ENCODE results near the gene CRTAC1. TPM values are rescaled to one million over a fixed set of nuclear protein-coding genes. Genes with fewer than 3 reads are reported as not detected.

The CRTAC1 gene
- polyA plus RNA-seq, 2 of the 4 experiments (the other 2 are of a cell fraction), result 0.32 to 0.39 TPM

DNA sequence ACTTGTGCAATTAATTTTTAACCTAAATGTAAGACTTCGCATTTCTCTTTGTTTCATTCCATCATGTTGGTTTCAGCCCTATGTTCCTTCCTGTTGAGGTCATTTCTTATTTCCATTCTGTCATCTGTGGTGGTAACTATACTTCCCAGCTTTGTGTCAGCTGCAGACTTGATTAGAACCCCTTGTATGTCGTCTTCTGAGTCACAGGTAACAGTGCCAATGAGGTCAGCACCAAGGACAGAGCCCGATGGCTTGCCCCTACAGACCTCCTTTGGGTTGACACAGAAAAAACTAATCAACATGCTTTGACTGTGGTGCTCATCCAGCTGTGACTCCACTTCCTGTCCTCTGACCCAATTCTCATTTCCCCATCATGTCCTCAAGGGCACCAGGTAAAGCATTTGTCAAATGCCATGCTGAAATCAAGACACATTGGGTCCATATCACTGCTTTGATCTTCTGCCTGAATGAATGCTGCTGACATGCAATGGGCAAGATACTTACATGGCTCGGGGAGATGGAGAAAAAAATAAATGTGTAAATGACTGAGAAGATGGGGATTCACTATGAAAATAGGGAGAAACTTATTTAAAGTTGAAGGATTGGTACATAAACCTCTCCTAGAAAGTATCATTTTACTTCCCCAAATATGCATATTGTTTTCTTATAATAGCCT lies 25.6 kb upstream of the CRTAC1 start:
- TF ChIP-seq, protein P1, sequence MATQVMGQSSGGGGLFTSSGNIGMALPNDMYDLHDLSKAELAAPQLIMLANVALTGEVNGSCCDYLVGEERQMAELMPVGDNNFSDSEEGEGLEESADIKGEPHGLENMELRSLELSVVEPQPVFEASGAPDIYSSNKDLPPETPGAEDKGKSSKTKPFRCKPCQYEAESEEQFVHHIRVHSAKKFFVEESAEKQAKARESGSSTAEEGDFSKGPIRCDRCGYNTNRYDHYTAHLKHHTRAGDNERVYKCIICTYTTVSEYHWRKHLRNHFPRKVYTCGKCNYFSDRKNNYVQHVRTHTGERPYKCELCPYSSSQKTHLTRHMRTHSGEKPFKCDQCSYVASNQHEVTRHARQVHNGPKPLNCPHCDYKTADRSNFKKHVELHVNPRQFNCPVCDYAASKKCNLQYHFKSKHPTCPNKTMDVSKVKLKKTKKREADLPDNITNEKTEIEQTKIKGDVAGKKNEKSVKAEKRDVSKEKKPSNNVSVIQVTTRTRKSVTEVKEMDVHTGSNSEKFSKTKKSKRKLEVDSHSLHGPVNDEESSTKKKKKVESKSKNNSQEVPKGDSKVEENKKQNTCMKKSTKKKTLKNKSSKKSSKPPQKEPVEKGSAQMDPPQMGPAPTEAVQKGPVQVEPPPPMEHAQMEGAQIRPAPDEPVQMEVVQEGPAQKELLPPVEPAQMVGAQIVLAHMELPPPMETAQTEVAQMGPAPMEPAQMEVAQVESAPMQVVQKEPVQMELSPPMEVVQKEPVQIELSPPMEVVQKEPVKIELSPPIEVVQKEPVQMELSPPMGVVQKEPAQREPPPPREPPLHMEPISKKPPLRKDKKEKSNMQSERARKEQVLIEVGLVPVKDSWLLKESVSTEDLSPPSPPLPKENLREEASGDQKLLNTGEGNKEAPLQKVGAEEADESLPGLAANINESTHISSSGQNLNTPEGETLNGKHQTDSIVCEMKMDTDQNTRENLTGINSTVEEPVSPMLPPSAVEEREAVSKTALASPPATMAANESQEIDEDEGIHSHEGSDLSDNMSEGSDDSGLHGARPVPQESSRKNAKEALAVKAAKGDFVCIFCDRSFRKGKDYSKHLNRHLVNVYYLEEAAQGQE (IDR thresholded peaks at IDR 0.05), result peak; percentile 90
- peak; percentile 90 for TF ChIP-seq EHMT2 (IDR thresholded peaks at IDR 0.05; ENCODE audit: low read depth)
- TF ChIP-seq, protein P2, sequence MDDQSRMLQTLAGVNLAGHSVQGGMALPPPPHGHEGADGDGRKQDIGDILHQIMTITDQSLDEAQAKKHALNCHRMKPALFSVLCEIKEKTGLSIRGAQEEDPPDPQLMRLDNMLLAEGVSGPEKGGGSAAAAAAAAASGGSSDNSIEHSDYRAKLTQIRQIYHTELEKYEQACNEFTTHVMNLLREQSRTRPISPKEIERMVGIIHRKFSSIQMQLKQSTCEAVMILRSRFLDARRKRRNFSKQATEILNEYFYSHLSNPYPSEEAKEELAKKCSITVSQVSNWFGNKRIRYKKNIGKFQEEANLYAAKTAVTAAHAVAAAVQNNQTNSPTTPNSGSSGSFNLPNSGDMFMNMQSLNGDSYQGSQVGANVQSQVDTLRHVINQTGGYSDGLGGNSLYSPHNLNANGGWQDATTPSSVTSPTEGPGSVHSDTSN (IDR thresholded peaks at IDR 0.05), result no peak
- FAIRE-seq, result no peak
- WGBS (ENCODE audit: missing lambda C conversion rate), result 2% methylated on average over 4 of the region's 4 CpGs
- Histone ChIP-seq H3K4me2 (no peak overlapping the region), H3K27ac (no peak overlapping the region), H3K4me3 (no peak overlapping the region), H3K4me1 (no peaks in the 10 kb centered on the region), H3K9me3 (no peaks in the 10 kb centered on the region)
- POLR2A ChIA-PET, result no interaction called here
- no peak for DNase-seq (ENCODE audit: low read depth in 1 of 2, low spot score in 1 of 2)
- no peak for ATAC-seq
- CTCF ChIA-PET, result interaction anchor here (1.0 to 1.1 kb wide), 2 partner anchors 11 to 33 kb away, joined by 3 read pairs; no protein-coding TSS in a partner anchor

DNA sequence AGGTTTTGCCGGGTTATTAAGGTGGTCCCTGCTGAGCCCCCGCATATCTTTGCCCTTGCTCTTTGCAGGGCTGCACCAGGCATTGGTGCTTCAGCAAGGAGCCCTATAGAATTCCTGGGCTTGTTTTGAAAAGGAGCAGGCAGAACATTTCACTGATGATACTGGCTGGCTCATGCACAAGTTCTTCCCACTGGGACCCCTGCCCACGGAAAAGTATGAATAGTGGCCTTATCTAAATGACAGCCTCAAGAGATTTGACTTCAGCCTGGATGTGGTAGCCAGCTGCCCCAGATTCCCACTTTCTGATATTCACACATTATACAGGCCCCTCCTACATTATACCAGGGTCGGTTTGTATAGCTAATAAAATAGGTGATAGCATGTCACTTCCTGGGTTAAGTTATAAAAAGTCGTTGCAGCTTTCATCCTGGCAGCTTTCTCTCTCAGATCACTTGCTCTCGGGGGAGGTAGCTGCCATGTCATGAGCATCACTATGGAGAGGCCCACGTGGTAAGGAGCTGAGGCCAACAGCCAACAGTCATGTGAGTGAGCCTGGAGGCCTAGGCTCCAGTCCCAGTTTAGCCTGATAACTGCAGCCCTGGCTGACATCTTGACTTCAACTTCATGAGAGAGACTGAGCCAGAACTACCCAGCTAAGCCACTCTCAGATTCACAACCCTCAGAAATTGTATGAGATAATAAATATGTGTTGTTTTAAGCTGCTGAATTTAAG lies 16.8 kb upstream of the CRTAC1 start:
- FAIRE-seq (no peak), DNase-seq (ENCODE audit: low read depth in 1 of 2, low spot score in 1 of 2) (no peak), ATAC-seq (no peak)
- H3K4me2 ChIP-seq, result no peak overlapping the region
- no peaks in the 10 kb centered on the region for H3K9me3 ChIP-seq
- TF ChIP-seq HOXA7 (CRISPR knock-in tag; IDR thresholded peaks at IDR 0.05), result no peak
- TF ChIP-seq MYC (IDR thresholded peaks at IDR 0.05; ENCODE audit: borderline replicate concordance, low read length), result no peak
- TF ChIP-seq, protein P3, sequence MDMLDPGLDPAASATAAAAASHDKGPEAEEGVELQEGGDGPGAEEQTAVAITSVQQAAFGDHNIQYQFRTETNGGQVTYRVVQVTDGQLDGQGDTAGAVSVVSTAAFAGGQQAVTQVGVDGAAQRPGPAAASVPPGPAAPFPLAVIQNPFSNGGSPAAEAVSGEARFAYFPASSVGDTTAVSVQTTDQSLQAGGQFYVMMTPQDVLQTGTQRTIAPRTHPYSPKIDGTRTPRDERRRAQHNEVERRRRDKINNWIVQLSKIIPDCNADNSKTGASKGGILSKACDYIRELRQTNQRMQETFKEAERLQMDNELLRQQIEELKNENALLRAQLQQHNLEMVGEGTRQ (IDR thresholded peaks at IDR 0.05), result no peak
- TF ChIP-seq EP300 (IDR thresholded peaks at IDR 0.05), result no peak
- TF ChIP-seq RFX5 (IDR thresholded peaks at IDR 0.05), result no peak
- TF ChIP-seq CHD2 (IDR thresholded peaks at IDR 0.05; ENCODE audit: low read length, partially characterized antibody), result no peak
- TF ChIP-seq ZNF302 (CRISPR knock-in tag; IDR thresholded peaks at IDR 0.05), result no peak
- TF ChIP-seq BHLHE40 (IDR thresholded peaks at IDR 0.05; ENCODE audit: low read depth, low read length), result no peak
- TF ChIP-seq, protein P4, sequence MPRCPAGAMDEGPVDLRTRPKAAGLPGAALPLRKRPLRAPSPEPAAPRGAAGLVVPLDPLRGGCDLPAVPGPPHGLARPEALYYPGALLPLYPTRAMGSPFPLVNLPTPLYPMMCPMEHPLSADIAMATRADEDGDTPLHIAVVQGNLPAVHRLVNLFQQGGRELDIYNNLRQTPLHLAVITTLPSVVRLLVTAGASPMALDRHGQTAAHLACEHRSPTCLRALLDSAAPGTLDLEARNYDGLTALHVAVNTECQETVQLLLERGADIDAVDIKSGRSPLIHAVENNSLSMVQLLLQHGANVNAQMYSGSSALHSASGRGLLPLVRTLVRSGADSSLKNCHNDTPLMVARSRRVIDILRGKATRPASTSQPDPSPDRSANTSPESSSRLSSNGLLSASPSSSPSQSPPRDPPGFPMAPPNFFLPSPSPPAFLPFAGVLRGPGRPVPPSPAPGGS (IDR thresholded peaks at IDR 0.05), result no peak
- no peak for TF ChIP-seq HDAC2 (IDR thresholded peaks at IDR 0.05)
- ChIA-PET POLR2A (no interaction called here), CTCF (interaction anchor here (0.6 to 26.7 kb wide), 16 partner anchors 11 to 1302 kb away, joined by 3 to 660 read pairs (median 5); partner anchors contain the start of gene CRTAC1)
- no peak overlapping the region for H3K4me3 ChIP-seq
- H3K4me1 ChIP-seq, result no peaks in the 10 kb centered on the region
- WGBS (ENCODE audit: missing lambda C conversion rate), result 5% methylated on average over 7 of the region's 7 CpGs
- H3K27ac ChIP-seq, result no peak overlapping the region

All from A549 (cell line).